HG03342 (cell line): ENCODE data around the gene GNG7.
"Not testable (repeated sequence)": the region's sequence is repeated elsewhere in the genome, so short reads cannot be mapped to it uniquely, and the experiment has no call there.

Experiments
- ATAC-seq: cut with Tn5 transposase; IDR thresholded peaks from one replicate; pipeline ENCODE4 v1.9.1; 2021; ENCODE audit warnings: mild to moderate bottlenecking, moderate library complexity; ENCODE audit not compliant: unreplicated experiment

The GNG7 gene

DNA sequence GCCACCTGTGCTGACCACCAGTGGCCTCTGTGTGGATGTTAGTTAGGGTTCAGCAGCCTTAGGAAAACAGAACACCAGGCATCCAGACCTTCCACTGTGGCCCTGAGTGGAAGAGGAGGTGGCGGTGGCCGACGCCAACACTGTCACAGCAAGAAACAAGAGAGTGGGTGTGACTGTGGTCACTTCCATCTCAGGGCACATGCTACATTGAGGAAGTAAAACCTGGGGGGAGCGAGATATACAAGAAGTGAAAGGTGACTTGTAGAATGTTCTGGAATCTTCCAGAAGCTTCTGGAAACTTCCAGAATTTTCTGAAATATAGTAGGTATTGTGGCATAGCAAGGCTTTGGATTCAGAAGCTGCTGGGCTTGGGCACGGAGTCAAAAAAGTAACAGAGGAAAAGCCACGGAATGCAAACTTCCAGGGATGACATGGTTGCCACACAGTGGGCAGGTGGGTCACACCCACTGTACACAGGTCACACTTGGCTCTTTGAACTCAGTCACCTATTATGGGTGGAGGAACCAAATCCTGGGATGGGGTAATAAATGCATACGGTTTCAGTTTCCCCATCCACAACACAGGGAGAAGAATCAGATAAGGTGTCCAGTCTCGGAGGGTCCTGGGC lies 24.3 kb downstream of the GNG7 start:
- no peak for ATAC-seq

DNA sequence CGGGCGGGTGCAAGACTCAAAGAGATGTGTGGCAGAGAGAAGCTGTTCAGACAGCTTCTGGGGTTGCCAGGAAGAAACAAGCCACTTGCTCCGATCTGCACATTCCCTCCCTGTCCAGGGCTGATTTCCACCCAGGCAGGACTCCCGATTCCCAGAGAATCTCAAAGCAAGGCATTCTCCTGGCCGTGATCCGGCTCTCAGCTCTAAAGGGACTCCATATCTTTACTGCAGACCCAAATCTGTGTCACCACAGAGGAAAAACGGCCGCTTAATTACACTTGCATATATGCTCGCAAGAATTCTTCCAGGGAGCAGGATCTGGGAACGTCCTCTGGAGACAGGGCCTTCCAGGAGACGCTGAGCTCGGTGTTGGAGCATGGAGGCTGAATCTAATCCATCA lies 25.7 kb downstream of the GNG7 start:
- ATAC-seq, result no peak

DNA sequence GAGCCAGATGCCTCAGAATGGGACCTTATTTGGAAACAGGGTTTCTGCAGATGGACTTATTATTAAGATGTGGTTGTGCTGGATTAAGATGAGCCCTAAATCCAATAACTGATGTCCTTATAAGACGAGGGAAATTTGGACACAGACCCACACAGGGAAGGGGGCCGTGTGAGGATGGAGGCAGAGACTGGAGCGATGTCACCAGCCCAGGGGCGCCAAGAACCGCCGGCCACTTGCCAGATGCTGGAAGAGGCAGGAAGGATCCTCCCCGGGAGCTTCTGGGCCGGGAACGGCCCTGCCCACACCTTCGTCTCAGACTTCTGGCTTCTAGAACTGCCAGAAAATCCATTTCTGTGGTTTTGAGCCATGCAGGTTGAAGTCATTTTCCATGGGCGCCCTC lies 26.6 kb downstream of the GNG7 start:
- ATAC-seq, result no peak

DNA sequence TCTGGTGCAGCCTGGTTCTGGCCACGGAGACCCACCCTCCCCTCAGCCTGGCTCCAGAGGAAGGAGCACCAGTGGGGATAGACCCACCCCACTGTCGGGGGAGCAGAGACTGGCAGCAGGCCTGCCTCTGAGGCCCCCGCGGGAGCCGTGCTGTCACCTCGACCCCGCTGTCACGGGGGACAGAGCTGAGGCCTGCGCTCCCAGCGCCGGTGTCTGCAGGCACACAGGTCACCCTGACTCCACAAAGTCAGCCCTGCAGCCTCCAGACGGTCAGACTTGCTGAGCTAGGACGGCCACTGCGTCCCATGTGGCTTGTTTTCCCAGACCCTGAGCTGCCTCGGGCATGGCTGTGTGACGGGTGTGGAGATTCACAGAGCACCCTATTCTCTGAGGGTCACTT lies 32.3 kb downstream of the GNG7 start:
- no peak for ATAC-seq

DNA sequence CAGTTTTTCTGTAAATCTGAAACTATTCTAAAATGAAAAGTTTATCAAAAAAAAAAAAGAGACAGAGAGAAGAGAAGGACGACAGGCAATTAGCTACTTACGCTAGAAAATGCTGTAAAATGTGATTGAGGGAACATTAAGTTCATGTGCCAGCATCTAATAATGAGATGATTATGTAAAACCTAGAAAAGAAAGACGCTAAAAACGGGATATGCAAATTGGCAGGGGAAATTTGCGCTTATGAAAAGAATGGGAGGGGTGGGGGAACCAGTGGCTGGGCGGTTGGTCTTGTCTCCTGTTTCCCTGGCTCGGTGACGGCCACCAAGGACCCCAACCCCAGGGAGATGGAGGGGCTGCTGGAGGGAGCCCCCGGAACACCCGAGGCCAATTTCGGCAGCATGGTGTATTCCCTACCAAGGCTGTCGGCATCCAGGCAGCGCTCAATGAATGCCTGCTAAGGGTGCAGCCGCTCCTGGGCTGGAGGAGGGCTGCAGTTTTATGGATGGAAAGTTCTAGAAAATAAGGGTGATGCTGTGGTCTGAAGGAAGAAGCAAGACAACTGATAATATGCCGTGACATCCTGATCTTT lies 34.2 kb downstream of the GNG7 start:
- ATAC-seq, result no peak

DNA sequence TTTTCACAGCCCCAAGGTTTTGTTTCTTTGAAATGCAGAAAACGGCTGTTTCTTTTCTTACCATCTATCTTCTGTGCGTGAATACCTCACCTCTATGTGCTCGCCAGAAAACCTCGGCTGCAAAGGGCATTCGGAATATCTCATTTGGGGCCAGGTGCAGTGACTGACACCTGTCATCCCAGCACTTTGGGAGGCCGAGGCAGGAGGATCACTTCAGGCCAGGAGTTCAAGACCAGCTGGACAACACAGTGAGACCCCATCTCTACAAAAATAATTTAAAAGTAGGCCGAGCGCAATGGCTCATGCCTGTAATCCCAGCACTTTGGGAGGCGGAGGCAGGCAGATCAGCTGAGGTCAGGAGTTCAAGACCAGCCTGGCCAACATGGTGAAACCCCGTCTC lies 35.1 kb downstream of the GNG7 start:
- ATAC-seq, result not testable (repeated sequence)

DNA sequence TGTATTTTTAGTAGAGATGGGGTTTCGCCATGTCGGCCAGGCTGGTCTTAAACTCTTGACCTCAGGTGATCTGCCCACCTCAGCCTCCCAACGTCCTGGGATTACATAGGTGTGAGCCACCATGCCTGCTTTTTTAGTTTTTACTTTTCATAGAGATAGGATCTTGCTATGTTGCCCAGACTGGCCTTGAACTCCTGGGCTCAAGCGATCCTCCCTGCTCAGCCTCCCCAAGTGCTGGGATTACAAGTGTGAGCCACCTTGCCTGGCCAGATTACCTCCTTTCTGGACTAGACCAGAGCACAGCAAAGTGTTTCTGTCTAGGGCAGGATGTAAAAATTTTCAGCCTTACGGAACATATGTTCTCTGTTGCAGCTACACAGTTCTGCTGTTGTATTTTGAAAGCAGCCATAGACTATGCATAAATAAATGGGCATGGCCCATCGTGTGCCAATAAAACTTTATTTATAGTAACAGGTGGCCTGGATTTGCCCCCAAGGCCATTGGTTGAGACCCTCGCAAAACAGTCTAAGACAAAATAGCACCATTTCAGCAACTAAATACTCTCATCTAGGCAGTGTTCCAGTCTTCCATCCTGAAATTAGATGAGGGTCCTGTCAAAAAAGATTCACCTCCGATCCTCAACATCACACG lies 36.0 kb downstream of the GNG7 start:
- ATAC-seq, result no peak

DNA sequence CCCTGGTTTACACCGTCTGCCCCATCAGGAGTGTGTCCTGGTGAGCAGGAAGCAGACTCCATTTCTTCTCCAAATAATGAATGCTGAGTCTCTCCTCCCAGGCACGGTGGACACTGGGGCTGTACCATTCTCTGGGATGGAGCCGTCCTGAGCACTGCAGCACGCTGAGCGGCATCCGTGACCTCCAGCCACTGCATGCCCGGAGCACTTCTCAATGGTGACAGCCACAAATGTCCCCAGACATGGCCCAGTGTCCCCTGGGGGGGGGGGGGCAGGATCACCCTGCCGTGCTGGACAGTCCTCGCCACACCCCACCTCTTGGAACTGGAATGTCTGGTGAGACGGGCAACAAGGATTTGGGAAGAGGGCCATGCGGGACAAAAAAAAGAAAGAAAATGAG lies 37.4 kb downstream of the GNG7 start:
- no peak for ATAC-seq

DNA sequence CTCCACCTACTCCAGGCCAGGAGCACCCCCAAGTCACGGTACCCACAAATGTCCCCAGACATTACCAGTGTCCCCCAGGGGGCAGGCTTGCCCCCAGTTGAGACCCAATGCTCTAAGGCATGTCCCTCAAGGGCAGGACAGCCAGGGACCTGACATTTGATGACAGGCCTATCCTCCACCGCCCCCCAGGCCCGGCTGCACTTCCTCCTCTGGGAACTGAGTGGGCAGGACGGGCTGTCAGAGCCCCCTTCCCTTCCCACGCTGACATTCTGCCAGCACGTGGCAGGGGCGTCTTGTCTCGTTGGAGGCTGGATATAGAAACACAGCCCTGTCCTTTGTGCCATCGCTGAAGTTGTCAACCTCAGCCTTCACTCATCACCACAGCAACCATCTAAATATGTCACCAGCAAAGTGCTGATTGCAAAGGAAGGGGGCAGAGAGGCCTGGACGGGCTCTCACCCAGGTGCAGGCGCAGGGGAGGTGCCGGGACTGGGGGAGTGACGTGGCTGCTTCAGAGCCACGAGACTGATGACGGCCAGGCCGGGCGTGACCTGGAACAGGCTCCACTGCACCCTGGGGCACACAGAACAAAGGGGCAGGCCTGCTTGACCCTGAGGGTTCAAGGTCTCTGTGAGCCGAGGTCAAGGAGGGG lies 38.4 kb downstream of the GNG7 start:
- peak; percentile 80 for ATAC-seq

DNA sequence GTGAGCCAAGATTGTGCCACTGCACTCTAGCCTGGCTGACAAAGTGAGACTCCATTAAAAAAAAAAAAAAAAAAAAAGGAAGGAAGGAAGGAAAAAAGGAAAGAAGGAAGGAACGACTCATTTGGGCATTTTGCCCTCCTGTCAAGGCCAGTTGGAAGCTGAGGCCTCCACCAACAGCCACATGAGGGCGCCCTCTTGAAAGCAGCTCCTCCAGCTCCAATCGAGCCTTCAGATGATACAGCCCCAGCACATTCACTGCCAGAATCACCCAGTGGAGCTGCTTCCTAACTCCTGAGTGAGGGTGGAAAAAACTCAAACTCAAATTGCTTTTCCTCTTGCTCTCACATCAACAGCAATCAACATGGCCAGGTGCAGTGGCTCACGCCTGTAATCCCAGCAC lies 40.9 kb downstream of the GNG7 start:
- no peak for ATAC-seq

DNA sequence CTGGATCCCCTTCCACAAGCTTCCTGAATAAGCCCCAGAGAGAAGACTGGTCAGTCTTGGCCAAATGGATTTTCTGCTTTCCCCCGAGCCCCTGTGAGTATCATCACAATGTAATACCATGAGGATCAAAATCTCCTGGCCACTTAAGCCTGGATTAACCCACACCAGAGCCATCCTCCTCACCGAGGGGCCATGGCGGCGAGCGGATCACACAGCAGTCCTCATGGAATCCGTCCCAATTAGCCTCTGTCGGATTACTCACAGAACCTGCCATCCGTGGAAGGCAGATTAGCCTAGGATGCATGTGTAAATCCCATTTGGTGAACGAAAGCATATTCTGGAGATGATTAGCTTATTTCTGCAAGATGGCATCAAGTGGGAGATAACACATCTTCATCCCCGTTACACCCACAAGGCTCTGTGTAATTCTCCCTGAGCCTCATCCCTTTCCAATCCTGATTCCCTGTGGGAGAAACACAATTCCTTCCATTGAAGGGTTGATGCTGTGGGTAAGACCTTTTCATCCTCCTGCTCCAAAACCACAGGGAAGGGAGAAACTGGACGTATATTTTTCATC lies 42.5 kb downstream of the GNG7 start:
- ATAC-seq, result no peak

DNA sequence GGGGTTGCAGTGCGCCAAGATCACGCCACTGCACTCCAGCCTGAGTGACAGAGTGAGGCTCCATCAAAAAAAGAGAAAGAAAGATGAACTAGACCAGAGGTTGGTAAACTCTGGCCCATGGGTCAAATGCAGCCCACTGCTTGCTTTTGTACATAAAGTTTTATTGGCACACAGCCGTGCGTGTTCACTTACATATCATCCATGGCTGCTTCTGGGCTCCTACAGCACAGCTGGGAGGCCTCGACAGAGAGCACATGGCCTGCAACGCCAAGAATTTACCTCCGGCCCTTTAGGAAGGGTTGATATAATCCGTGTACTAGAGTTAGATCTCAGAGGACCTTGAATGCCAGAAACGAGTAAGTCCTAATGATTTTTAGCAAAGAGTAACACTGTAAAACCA lies 46.0 kb downstream of the GNG7 start:
- ATAC-seq, result no peak

DNA sequence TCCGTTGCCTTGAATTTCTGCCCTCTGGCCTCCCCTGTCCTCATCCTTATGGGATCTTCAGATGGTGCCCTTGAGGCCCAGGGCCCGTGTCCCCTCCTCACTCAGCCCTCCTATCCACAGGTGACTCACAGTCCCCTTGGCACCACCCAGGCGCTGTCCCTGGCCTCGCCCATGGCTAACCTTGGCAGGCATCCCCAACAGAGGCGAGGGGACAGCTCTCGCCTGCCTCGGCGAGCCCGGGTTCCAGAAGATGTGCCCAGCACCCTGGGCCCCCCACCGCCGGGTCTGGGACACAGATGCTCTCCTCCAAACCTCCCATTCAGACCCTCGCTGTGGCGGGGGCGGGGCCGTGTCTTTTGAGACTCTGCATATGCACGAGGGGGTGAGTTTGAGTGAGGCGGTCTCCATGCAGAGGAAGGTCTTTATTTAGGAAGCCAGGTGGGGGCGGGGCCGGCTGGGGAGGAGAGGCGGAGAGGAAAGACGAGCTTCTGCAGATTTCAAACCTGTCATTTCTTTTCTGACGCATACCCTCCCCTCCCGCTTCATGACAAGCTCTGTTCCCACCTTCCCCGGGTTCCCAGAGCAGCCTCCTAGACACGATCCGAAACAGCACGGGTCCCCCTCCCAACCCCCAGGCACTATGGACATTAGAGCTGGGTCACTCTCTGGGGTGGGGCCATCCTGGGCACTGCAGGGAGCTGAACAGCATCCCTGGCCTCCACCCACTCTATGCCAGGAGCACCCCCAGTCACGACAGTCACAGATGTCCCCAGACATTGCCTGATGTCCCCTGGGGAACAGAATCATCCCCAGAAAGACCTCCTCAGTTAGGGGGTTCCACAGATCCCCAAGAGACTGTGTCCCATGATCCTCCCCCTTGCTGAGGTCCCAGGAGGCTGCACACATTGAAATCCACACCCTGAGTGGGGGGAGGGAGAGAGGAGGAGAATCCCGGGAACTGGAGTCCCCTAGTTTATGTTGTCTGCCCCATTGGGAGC lies 48.5 kb downstream of the GNG7 start:
- no peak for ATAC-seq

DNA sequence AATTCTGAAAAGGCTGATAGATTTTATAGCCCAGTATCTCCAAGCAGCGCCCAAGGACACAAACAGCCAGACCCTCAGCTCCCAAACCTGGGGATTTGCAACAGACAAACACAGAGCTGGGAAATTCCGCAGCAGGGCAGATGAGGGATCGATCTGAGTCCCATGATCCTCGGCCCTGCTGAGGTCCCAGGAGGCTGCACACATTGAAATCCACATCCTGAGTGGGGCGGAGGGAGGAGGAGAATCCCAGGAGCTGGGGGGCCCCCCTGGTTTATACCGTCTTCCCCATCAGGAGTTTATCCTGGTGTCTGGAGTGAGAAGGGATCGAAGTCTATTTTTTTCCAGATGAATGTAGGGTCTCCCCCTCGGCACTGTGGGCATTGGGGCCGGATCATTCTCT lies 49.3 kb downstream of the GNG7 start:
- ATAC-seq, result no peak

DNA sequence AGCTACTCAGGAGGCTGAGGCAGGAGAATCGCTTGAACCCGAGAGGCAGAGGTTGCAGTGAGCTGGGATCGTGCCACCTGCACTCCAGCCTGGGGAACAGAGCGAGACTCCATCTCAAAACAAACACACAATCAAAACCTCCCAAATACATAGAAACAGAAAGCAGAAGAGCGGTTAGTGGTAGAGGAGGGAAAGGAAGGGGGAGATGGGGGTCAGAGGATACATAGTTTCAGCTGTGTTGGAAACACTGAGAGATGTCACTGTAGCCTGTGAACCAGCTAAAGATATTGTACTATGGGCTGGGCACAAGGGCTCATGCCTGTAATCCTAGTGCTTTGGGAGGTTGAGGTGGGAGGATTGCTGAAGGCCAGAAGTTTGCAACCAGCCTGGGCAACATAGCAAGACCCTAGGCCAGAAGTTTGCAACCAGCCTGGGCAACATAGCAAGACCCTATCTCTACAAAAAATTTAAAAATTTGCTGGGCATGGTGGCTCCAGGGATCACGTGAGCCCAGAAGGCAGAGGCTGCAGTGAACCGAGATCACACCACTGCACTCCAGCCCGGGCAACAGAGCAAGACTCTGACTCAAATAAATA lies 49.9 kb downstream of the GNG7 start:
- ATAC-seq, result no peak

DNA sequence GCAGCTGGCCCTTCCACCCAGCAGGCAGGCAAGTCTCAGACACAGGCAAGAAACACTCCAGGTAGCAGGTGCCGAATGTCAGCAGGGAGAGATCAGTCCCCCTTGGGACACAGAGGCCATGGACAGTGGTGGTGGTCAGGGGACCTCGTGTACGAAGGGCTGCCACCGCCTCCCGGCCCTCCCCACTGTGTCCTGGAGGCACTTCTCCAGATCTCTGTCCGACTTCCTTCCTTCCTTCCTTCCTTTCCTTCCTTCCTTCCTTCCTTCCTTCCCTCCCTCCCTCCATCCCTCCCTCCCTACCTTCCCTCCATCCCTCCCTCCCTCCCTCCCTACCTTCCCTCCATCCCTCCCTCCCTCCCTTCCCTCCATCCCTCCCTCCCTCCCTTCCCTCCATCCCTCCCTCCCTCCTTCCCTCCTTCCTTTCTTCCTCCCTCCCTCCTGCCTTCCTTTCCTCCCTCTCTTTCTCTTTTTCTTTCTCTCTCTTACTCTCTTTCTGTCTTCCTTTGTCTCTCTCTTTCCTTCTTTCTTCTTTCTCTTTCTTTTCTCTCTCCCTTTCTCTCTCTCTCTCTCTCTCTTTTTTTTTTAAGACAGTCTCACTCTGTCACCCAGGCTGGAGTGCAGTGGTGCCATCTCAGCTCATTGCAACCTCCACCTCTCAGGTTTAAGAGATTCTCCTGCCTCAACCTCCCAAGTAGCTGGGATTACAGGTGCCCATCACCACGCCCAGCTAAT lies 51.3 kb downstream of the GNG7 start:
- not testable (repeated sequence) for ATAC-seq

DNA sequence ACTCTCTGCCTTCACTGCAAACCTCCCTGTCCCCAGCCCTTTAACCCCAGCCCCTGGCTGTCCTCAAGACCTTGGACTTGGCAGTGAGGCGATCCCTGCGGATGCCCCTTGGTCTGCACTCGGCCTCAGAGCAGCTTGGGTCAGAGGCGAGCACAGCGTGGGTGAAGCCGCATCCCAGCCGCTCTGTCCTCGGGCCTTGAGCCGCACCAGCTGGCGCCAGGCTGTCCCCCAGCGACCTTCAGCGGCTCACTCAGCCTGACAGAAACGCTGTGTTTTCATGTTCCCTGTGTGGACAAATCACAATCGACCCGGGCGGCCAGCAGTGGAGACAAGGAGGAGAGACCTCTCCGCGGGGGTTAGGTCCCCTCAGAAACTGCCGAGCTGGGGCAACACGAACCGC lies 52.0 kb downstream of the GNG7 start:
- no peak for ATAC-seq

DNA sequence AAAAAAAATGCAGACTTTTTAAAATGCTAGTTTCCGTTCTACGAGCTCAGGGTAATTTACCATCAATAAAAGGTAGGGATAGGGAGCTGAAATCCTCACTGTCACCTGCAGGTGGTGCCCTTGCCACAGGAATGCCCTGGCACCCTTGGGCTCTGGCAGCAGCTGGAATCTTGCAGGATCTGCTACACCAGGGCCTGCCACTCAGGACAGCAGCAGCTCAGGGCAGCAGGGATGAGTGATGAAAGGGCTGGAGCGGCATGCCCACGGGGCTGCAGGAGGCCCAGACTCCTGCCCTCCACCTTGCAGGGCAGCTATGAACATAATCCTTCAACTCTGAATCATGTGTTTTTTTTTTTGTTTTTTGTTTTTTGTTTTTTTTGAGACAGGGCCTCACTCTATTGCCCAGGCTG lies 54.0 kb downstream of the GNG7 start:
- no peak for ATAC-seq

DNA sequence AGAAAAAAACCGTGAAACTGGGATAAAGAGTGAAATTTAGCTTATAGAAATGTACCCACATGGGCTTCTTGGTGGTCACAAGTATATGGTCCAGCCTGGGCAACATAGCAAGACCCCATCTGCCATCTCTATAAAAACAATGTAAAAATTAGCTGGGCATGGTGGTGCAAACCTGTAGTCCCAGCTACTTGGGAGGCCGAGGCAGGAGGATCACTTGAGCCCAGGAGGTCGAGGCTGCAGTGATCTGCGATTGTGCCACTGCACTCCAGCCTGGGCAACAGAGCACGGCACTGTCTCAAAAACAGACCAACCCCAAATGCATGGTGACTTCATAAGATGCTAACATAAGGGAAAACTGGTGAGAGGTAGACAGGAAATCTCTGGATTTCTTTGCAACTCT lies 54.4 kb downstream of the GNG7 start:
- ATAC-seq, result no peak
